Lower leg skin (tissue), 3 donors: ENCODE measurements around the gene ANK3.

Experiments
- POLR2A ChIP-seq, 2 donors: fragments of 450-650 bp; IDR thresholded peaks; one replicate each; pipeline ENCODE4 v1.6.1; 2016 to 2017; ENCODE audit warnings: antibody characterized with exemption in 2 of 2, mild to moderate bottlenecking in 1 of 2, moderate library complexity in 1 of 2
- TF ChIP-seq, protein P1 (sequence below), 3 donors: fragments of 450-650 bp; IDR thresholded peaks; one replicate each; pipeline ENCODE4 v1.5.1; 2016; ENCODE audit warnings: antibody characterized with exemption in 3 of 3, mild to moderate bottlenecking in 3 of 3, moderate library complexity in 2 of 3

DNA sequence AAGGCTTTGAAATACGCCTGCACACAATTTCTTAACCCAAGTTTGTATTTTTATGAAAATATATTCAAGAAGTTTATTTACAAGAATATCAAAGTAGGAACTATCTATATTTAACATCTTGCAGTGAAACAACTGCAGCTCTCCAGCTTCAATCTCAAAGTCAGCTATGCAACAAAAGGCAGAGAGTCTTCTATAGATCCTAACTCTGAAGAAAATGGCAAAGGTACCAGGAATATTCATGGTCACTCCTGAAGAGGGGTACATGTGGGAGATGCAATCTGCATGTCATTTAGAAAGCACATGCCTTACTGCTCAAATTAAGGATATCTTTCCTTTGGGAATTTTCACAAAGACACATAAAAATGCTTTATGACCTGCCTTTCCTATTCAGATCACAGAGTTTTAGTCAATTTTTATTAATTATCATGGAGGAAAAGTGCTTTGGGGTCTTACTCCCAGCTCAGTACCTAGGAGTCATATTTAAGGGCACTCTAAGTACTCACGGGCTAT lies 1.5 kb downstream of the ANK3 start:
- TF ChIP-seq, protein P1, sequence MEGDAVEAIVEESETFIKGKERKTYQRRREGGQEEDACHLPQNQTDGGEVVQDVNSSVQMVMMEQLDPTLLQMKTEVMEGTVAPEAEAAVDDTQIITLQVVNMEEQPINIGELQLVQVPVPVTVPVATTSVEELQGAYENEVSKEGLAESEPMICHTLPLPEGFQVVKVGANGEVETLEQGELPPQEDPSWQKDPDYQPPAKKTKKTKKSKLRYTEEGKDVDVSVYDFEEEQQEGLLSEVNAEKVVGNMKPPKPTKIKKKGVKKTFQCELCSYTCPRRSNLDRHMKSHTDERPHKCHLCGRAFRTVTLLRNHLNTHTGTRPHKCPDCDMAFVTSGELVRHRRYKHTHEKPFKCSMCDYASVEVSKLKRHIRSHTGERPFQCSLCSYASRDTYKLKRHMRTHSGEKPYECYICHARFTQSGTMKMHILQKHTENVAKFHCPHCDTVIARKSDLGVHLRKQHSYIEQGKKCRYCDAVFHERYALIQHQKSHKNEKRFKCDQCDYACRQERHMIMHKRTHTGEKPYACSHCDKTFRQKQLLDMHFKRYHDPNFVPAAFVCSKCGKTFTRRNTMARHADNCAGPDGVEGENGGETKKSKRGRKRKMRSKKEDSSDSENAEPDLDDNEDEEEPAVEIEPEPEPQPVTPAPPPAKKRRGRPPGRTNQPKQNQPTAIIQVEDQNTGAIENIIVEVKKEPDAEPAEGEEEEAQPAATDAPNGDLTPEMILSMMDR (IDR thresholded peaks at IDR 0.05): no peak
- TF ChIP-seq POLR2A (IDR thresholded peaks at IDR 0.05): no peak
